GM12875 (cell line): ENCODE results near the gene TROAP.
A peak's percentile ranks its signal among the peaks of the same experiment; 100 is the strongest.

Source experiments
- H3K4me3 ChIP-seq: one replicate; pipeline ENCODE4 v1.5.1; 2011; ENCODE audit warnings: low read depth, low read length, control low read depth
- TF ChIP-seq, protein P1 (sequence below): IDR thresholded peaks from 2 replicates; pipeline ENCODE4 v1.5.1; 2011; ENCODE audit warnings: low read depth, mild to moderate bottlenecking, control low read depth, inconsistent platforms, low read length, moderate library complexity, borderline replicate concordance; ENCODE audit not compliant: insufficient read depth

The TROAP gene

DNA sequence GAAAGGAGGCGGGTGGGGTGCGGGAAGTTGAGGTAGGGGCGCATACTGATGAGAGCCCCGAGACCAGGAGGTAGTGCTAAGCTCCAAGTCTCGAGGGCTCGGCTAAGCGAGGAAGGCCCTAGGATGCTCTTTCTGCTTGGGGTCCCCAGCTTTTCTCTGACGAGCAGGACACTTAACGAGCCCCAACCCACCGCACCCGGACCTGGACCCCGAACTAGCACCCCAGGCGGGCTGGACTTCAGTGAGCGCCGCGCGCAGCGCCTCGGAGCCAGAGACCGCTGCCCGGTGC, 18.7 kb downstream of the TROAP start:
- no peak overlapping the region for H3K4me3 ChIP-seq

DNA sequence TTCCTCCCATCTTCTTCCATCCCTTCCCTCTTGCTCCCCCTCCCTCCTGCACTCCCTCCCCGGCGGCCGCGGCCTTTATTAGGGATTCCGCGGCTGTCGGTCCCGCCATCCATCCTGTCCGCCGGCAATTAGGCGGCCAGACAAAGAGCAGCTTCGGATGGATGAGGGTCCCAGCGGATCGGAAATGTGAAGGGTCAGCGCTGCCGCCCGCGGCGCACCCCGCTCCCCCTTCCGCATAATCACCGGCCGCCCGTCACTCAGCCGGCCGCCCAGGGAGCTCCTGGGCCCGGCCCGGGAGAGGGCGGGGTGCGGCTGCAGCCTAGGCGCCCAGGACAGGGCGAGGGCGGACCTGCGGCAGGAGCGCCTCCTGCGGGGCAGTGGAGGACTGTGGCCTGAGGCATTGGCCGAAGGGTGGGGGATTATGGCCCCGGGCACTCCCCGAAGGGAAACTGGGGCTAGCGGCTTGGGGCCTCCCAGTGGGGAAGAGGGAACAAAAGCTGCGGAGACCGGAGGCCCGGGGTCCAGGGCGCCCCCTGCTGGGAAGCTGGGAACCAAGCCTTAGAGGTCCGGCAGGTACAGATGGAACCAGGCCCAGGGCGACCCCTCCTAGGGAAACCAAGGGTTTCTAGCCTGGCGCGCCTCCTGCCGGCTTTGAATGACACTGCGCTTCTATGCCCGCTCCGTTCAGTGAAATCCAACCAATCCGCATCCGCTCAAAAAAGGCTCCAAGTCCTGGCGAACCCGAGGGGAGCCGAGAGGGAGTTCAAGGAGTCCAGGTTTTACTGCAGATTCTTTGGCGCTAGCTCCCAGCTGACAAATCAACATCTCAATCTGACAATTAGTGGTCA, 19.2 kb downstream of the TROAP start:
- TF ChIP-seq, protein P1, sequence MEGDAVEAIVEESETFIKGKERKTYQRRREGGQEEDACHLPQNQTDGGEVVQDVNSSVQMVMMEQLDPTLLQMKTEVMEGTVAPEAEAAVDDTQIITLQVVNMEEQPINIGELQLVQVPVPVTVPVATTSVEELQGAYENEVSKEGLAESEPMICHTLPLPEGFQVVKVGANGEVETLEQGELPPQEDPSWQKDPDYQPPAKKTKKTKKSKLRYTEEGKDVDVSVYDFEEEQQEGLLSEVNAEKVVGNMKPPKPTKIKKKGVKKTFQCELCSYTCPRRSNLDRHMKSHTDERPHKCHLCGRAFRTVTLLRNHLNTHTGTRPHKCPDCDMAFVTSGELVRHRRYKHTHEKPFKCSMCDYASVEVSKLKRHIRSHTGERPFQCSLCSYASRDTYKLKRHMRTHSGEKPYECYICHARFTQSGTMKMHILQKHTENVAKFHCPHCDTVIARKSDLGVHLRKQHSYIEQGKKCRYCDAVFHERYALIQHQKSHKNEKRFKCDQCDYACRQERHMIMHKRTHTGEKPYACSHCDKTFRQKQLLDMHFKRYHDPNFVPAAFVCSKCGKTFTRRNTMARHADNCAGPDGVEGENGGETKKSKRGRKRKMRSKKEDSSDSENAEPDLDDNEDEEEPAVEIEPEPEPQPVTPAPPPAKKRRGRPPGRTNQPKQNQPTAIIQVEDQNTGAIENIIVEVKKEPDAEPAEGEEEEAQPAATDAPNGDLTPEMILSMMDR = peak; percentile 86
- peak overlapping the region; percentile 33 for H3K4me3 ChIP-seq

More for the DNA sequence above, 18.7 kb downstream of the TROAP start:
- TF ChIP-seq, protein P1 = no peak

DNA sequence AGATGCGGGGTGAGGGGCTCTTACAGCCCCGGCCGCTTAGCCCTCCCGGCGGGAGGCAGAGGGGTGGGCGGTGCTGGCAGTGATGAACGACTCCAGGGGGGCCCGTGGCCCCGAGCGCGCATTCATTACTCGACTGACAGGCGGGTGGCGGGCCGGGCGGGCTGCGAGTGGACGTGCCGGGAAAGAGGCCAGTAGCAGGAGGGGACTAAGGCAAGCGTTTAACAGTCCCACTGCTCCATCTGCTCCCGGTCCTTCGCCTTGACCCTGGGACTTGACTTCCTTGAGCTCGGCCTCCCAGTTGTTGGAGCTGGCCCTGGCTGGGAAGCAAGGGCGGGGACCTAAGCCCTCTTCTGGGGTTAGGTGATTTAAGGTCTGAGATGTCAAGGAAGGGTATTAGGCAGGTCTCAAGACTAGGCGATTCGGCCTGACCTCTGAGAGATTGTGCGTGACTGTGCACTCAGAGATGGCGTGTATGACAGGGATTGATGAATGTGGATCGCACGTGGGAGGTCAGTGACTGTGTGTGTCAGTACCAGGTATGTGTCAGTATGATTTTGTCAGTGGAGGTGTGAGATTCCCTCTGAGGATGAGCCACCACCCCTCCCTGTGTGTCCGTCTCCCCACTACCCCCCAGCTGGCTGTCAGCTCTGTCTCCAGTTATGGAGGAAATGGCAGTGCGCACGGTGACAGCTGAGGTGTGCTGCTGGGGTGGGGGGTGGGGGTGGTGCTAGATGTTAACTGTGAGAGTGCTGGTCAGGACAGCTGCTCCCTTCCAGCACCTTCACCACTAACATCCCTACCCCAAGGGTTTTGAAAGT, 20.1 kb downstream of the TROAP start:
- TF ChIP-seq, protein P1 = no peak
- peak overlapping the region; percentile 28 for H3K4me3 ChIP-seq

DNA sequence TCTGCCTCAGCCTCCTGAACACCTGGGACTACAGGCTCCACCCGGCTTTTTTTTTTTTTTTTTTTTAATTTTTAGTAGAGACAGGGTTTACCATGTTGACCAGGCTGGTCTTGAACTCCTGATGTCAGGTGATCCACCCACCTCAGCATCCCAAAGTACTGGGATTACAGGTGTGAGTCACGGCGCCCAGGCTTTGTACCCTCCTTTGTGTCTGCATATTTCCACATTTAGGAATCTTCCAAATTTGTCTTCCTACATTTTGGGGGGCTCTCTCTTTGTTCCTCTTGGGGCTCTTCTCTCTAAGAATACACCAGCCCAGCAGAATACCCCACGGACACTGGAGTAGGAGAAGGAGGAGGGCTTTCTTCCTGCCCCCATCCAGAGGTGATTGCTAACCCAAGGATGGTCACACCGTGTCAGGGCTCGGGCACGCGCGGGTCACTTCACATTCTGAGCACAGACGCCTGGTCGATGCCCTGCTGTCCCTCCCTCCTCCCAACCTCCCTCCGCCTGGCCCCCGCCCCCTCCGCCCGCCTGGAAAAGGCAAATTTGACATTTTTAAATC, 21.5 kb downstream of the TROAP start:
- TF ChIP-seq, protein P1 = no peak
- H3K4me3 ChIP-seq = no peak overlapping the region

DNA sequence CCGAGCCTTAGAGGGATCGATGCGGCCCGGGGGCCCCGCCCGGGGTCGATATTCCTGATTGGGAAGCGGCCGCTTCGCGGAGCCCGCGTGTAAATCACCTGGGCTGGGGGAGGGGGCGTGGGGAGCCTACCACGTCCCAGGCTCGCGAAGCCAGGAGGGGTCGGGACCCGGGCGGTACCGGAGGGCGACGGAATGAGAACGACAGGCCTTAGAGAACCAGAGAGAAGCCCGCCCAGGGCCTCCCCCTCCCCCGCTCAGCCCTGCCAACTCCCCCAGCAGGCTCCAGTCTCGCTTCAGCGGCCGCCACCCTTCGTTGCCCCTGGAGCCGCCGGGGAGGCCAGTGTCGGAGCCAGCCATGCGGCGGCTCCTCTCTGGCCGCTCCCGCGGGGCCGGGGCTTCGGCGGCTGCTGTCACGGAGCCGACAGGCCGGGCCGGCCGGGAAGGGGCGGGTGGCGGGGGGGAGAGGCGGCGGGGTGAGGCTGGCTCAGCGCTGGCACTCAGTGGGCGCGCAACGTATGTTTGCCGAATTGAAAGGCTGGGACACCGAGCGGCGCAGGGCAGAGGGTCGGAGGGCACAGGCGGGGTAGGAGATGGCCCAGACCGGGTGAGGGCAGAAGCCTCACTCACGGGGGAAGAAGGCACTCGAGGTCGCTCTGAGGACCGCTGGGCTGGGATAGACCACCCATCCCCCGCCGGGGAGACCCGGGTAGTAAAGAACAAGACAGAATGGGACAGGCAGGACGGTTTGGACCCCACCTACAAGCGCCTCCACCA, 22.2 kb downstream of the TROAP start:
- peak overlapping the region; percentile 36 for H3K4me3 ChIP-seq
- TF ChIP-seq, protein P1 = no peak

DNA sequence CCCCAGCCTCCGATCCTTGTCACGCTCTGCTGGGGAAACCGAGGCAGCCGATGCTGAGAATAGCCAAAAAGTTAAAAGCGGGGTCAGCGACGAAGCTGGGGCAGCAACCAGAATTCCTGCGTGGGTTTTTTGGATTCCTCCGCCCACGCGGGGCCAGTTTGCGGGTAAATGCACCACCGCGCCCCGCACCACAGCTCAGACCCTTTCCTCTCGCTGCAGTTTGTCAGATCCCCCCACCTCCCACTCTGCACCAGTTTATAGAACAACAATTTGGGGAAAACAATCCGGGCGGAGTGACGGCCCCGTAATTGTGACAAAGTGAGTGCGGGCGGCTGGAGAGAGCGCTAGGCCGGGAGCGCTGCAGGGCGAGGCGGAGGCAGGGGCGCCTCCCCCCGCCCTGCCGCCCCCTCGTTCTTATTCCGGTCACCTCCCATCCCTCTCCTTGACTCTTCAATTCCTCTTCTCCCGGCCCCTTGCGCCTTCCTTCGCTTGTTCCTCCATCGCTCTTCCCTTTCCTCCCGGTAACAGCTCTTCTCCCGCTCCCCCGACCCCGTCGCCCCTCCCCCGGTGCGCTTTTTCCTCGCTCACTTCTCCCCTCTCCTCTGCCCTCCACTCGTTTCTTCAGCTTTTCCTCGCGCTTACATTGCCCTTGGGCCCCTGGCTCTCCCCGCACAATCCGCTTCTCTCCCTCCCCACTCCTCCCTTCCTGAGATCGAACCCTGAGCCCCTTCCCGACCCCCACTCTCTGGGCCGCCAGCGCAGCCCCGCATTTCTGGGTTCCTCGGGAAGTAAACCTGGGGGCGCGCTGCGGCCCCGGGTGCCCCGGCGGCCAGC, 23.0 kb downstream of the TROAP start:
- peak overlapping the region; percentile 36 for H3K4me3 ChIP-seq

More for the DNA sequence above, 23.0 kb downstream of the TROAP start:
- TF ChIP-seq, protein P1 = no peak
